NCI-H146 (cell line): ENCODE results near the gene TTC7B.
A peak's percentile ranks its signal among the peaks of the same experiment; 100 is the strongest.

Source experiments
- DNase-seq: peaks from one replicate; lab custom pipeline; 2025; lab: John Stamatoyannopoulos, UW

The TTC7B gene

DNA sequence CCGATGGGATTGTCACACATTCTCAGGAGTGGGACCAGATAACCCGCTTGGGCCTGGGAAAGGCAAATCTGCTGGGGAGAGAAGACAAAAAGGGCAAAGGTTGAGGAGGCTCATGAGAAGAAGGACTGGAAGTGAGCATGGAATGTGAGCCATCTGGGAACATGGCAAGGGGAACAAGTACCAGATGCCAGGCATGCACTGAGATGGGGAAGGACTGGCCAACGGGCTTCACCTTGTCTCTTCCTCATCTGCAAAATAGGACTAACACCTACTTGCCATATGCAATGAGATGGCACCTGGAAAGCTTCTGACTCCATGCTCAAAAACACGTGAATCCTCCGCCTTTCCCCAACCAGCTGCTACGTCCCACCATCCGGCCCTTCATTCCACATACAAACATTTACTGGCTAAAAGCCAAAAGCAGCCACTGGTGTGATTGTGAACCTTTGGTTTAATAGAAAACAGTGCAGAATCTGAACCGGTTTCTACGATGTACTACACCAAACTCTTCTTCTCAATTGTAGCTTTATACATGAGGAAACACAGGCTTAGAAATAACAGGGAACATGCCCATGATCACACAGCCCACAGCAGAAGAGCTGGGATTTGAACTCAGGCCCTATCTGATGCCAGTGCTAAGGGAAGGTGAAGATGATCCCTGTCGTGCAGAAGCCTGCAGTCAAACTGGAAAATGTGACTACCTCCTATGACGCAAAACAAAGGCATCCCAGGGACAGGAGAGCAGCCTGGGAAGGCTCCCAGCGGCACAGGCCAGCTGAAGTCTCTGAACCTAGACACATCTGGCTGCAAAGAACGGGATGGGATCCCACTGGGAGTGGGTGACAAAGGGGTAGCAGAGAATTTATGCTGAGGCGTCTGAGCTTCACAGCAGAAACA lies 112.1 kb downstream of the TTC7B start:
- no peak for DNase-seq

- no peak for DNase-seq
Observed at GRCh38 chr14:90700933-90701776, 115.1 kb downstream of the TTC7B start.

DNA sequence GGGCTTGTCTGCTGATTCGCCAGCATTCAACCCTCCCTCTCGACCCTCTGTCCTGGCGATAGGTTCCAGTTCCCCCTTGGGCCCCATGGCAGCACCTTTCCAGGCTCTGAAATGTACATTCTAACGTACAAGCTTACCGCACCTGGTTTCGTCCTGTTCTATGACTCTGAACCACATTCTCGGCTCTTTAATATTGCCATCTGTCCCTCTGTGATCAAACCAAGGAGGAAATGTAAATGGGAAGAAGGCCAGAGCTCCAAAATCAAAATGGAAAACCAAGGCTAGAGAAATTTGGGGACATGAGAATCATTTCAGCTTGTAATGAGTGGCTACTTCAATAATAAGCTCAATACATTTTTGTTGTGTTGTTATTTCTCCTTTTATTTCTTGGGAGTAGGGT lies 117.2 kb downstream of the TTC7B start:
- no peak for DNase-seq

GRCh38 chr14:90698379-90698869 lies 117.8 kb downstream of the TTC7B start:
- DNase-seq = no peak

GRCh38 chr14:90697577-90698206 lies 118.5 kb downstream of the TTC7B start:
- peak; percentile 87 for DNase-seq

DNA sequence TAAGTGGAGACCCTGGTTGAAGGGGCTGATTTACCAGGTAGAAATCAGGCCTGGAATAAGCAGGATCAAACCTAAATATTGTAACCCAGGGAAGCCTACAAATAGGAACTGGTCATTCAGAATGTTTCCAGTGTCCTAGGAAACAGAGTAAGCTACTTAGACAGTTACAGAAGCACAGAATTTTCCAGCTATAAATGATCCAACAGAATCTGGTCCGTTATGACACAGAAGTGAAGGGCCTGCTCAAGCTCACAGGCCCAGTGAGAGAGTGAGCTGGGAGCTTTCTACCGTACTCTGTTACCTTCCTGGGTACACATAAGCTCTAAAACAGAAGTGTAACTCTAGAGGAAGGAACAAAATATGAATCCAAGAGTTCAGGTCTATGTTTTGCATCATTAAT lies 119.1 kb downstream of the TTC7B start:
- DNase-seq = no peak

- DNase-seq = no peak
Observed at GRCh38 chr14:90696720-90697119, 119.5 kb downstream of the TTC7B start.

GRCh38 chr14:90695997-90696660 lies 120.1 kb downstream of the TTC7B start:
- DNase-seq = no peak

DNA sequence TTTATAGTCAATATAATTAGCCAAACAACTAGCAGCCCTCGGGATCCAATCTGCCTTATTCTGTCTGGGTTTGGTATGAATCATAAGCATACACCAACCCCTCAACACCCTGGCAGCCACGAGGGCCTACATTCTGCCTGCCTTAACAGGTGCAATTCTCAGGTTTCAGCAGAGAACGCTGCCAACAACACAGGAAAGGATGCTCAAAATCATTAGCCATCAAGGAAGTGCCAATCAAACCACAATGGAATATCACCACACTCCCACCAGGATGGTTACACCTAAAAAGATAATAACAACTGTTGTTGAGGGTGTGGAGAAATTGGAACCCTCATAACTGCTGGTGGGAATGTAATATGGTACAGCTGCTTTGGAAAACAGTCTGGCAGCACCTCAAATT lies 122.8 kb downstream of the TTC7B start:
- DNase-seq = peak; percentile 15

- no peak for DNase-seq
Observed at GRCh38 chr14:90692826-90693225, 123.4 kb downstream of the TTC7B start.

DNA sequence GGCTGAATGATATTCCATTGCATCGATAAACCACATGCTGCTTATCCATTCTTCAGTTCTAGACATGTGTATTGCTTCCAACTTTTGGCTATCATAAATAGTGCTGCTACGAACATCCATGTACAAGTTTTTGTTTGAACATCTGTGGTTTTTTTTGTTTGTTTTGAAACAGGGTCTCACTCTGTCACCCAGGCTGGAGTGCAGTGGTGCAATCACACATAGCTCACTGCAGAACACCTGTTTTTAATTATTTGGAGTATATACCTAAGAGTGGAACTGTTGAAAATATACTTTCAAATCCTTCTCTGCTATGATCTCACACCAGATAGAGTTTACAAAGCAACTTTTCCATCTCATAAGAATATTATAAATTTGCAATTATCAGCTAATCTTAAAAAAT lies 124.2 kb downstream of the TTC7B start:
- no peak for DNase-seq

DNA sequence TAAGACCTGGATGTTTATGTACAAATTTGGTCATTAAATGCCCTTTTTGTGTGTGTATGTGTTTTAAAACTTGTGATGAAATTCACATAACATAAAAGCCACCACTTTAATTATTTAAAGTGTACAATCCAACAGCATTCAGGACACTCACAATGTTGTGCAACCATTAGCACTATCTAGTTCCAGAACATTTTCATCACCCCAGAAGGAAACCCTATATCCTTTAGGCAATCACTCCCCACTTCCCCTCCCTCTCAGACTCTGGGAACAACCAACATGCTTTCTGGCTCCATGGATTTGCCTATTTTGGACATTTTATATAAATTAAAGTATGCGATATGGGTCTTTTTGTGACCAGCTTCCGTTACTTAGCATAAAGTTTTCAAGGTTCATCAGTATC lies 124.6 kb downstream of the TTC7B start:
- DNase-seq = no peak

- DNase-seq = no peak
Observed at GRCh38 chr14:90687680-90688079, 128.6 kb downstream of the TTC7B start.

DNA sequence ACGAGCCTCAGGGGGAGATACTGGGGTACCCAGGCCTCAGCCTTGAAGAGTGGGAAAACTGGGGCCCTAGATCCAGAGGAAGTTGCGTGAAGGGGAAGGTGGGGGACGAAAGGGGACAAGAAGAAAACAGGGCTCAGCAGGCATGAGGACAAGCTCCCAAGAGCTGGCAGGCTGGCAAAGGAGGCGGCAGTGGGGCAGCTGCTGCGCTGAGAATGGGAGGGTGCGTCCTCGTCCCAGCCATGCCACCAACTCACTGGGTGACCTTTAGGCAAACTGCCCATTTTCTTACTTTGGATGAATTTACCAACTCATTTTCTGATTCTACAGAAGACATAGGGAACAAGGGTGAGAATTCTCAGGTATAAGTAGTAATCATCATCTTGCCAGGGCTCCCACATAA lies 133.6 kb downstream of the TTC7B start:
- DNase-seq = no peak

DNA sequence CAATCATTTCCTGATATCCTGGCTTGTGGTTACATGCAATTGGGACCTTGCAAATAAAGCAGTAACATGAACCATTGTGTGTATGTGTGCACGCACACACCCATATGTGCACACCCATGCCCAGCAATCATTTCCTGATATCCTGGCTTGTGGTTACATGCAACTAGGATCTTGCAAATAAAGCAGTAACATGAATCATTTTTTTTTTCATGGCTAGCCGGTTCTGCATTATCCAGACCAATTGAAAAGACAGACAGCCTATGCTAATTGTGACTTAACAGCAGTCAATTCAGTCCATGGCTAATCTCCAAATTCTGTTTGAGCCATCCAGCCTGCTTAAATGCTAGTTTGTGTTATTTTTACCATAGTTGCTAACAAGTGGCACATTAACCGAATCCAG lies 134.3 kb downstream of the TTC7B start:
- no peak for DNase-seq

DNA sequence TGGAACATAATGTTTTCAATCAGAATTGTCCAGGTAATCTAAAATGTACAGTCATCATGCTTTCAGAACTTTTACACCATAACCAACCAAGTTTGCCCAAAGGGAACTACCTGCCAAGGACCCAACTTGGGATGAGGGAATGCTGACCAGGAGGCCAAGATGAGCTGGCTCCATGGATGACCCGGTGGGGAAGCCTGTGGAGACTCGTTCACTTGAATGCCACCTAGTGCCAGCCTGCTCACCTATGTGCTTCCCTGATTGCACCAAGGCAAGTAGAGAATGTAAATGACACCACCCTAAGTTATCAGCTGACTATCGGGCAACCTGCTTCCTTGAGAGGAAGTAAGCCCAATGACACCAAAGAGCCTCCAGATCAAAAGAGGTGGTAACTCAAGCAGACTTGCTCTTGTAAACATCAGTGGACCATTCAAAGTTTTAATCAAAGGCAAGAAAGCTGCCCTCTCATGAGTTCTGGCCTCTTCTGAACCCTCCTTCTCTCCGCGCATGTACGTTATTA lies 137.3 kb downstream of the TTC7B start:
- DNase-seq = no peak

- DNase-seq = no peak
Observed at GRCh38 chr14:90678420-90678819, 137.8 kb downstream of the TTC7B start.

- DNase-seq = no peak
Observed at GRCh38 chr14:90677484-90678050, 138.7 kb downstream of the TTC7B start.

DNA sequence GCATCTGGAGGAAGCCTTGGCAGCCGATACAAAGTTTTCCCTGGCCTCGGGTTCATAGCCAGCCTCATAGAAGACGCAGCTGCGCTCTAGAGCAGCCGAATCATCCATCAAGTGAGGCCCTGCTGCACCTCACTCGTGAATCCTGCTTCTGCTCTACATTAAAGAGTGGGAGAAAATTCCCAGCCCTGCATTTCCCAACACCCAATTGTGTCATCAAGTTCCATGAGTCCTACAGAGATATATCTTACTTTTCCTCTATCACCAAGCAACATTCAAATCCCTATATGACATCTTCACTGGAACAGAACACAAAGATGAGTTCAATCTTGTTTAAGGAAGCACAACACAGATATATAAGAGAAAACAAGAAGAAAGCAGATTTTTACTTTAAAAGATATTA lies 139.3 kb downstream of the TTC7B start:
- DNase-seq = no peak

GRCh38 chr14:90676356-90676755 lies 139.9 kb downstream of the TTC7B start:
- DNase-seq = no peak

GRCh38 chr14:90675399-90675798 lies 140.8 kb downstream of the TTC7B start:
- no peak for DNase-seq
